Activated naive CD4-positive, alpha-beta T cell treated with anti-CD3 and anti-CD28 coated beads, Interleukin-2, amount 50 U/mL, for 16 hours (primary cell): ENCODE results near the gene IGF1.

Source experiments
- DNase-seq: peaks from one replicate; pipeline ENCODE4 v3.0.0-alpha.2; 2020

Gene IGF1

GRCh38 chr12:102480406-102480805 lies at the start of gene IGF1:
IGF1 (minus strand) TSS chr12:102480563; CDS start chr12:102480381, 182 bp downstream.
- DNase-seq = no peak

DNA sequence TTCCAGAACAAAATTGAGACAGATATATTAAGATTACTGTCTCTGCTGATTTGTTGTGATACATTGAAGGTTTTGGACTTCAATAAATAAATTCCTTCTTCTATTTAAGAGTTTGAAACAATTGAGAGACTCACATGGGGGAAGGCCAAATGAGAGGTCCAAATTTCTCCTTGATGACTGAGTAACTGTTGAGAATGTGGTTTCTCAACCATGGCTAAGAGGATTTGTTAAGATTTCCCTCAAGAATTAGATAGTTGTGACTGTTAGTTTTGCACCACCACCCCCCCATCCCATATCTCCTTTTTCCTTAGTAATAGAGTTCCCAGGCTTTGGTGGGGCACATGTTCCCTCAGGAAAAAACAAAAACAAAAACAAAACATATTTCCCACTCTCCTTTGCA lies 47.7 kb upstream of the IGF1 start:
- DNase-seq = no peak

DNA sequence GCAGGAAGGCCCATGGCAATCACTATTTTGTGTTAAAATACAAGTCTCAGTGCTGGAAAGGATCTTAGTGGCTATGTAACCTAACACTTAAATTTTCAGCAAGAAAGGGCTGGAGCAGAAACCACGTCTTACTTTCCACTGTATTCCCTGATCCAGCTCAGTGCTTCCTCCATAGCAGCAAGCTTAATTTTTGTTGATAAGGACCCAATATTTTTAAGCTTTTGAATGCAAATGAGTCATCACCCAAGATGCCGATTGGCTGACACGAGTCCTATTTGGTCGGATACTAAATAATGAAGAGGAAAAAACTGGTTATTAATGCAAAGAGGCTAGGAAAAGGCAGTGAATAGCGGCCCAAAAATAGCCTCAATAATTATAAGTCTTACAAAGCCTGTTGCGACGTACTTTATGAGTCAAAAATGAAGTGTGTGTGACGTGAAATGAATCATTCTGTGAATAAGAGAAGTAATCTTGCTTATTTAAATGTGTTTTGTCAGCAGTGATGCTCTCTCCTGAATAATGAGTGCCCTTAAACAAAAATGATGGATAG lies 46.9 kb upstream of the IGF1 start:
- DNase-seq = no peak

- no peak for DNase-seq
Observed at GRCh38 chr12:102526656-102527055, 46.3 kb upstream of the IGF1 start.

- no peak for DNase-seq
Observed at GRCh38 chr12:102522768-102523167, 42.4 kb upstream of the IGF1 start.

- DNase-seq = no peak
Observed at GRCh38 chr12:102521662-102522277, 41.4 kb upstream of the IGF1 start.

- no peak for DNase-seq
Observed at GRCh38 chr12:102518871-102519270, 38.5 kb upstream of the IGF1 start.

DNA sequence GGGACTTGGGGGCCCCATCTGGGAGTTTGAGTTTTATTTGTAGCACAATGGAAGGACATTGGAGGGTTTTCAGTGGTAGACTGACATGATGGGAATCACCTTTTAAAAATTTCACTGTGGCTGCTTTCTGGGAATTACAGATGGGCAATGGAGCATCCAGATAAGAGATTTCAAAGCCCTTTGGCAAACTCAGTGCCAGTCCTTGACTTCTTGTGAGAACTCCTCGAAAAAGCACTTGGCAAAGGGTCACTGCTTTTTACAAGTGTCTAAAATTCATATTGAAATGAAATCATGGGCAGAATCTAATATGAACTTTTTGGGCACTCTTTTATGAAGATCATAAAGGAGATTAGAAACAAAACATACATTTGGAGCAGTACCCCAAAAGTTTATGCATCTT lies 34.3 kb upstream of the IGF1 start:
- DNase-seq = no peak

GRCh38 chr12:102513739-102514138 lies 33.4 kb upstream of the IGF1 start:
- no peak for DNase-seq

DNA sequence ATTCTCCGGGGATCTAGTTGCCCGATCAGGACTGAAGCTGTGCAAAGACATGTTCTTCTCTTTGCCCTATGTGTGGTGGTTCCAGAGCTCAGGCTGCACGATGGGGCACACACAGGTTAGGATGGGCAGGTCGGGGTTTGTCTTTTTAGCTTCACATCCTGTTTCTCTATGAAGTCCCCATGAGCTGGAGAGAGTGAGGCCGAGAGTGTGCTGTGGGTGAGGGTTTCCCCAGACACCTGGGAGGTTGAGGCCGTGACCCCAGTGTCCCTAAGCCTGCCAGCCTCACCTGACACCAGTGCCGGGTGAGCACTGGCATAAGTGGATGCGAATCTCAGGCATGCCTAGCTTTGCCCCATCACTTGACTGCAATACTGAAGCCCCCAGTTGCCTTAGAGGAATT lies 32.9 kb upstream of the IGF1 start:
- no peak for DNase-seq

- DNase-seq = no peak
Observed at GRCh38 chr12:102512523-102512922, 32.2 kb upstream of the IGF1 start.

GRCh38 chr12:102511575-102511974 lies 31.2 kb upstream of the IGF1 start:
- DNase-seq = no peak

DNA sequence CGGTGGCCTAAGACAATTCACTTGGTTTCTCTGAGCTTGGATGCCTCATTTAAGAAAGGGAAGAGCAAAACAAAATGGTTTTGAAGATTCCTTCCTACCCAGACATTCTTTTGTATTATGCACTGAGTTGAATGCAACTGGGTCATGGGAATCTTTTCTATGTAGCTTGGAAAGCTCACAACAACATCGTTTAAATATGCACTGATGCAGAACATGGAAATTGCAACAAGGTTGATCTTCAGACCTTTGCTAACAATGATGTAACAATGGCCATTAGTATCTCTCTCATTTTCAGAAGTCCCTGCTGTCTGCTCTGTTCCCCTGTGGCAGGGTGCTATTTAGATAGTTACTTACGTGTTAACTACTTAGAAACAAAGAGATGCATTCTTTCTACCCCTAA lies 30.1 kb upstream of the IGF1 start:
- DNase-seq = no peak

DNA sequence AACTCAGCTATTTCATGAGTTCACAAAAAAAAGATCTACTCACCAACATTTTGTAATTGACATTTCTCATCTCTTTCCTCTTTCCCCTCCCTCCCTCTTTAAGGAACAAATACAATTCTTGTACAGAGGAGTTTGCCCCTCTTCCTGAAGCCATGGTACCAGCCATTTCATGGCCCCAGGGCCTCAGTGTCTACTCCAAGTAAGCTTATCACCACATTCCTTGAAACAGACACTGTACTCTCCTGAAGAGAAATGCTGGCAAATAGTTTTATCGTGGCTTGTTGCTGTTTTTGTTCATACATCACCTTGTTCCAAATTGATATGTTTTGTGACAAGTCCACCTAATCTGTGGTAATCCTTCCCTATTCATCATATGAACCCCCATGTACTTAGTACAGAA lies 29.7 kb upstream of the IGF1 start:
- DNase-seq = no peak

GRCh38 chr12:102509123-102509626 lies 28.8 kb upstream of the IGF1 start:
- DNase-seq = no peak

GRCh38 chr12:102508052-102508451 lies 27.7 kb upstream of the IGF1 start:
- no peak for DNase-seq

GRCh38 chr12:102507301-102507700 lies 26.9 kb upstream of the IGF1 start:
- no peak for DNase-seq

DNA sequence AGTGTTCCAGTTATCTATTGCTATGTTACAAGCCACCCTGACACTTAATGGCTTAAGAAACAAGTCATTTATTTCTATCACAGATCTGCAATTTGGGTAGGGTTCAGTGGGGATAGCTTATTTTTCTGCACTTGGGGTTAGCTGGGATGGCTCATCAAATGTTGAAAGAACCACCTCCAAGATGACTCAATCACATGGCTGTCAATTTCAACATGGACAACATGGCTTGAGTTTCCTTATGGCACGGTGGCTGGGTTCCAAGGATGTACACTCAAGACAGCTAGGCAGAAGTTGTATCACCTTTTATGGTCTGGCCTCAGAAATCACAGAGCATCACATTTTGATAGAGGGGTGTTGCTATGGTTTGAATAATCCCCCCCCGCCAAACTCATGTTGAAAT lies 24.5 kb upstream of the IGF1 start:
- DNase-seq = no peak

- DNase-seq = no peak
Observed at GRCh38 chr12:102504280-102504679, 23.9 kb upstream of the IGF1 start.

DNA sequence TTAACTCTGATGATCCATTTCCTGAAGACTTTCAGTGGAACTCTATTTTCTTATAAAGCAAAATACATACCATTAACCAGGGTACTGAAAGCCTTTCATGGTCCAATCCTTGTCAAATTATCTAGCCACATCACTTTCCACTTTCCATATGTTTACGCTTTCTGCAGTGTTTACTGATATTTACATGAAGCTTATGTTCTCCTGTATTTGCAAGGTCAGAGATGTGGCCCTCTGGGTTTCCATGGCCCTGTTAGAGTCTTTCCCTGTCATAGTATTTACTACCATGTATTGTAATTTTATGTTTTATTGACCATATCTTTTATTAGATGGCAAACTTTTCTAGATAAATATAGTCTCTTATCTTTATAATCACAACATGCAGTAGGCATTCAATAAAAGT lies 23.5 kb upstream of the IGF1 start:
- DNase-seq = no peak

DNA sequence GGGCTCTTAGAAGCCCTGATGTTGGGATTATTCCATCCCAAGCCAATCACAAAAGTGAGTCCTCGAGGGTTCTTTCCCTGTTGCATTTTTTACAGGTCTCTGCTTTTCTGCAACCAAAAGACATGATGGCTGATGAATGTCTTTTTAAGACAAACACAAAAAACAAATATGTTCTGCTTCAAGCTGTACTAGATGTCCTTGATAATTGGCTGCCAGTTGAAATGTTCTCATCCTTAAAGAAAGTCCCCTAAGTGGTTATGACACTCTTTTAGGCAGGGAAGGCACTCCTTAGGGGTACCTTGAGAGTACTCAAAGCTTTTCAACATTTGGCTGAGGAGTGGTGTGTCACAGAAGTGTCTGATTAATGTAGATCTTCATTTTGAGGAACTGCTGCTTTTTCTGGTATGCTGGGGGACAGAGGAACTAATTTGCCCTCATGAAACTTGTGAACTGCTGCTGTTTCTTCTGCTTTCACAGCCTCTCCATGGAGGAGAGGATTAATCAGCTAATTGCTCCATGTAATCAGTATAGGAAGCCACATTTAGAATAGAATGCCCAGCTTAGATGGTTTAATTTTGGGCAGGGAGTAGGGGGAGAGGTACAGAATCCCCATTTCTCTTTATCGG lies 22.8 kb upstream of the IGF1 start:
- DNase-seq = no peak

DNA sequence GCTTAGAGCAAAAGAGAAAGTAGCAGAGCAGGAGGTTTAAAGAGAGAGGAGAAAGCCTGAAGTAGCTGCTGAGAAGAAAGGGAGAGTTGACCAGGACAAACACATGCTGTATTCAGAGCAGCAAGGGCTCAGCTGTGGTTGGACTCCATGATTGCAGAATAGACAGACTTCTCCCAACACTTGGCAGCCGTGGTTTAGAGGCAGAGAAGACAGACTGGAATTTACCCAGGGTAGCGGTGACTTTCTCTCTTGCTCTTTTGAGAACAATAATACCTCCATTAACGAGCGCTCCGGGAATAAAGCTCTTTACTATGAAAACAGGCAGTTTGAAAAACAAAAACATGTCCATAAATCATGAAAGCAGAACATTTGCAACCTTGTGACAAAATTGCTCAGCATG lies 21.4 kb upstream of the IGF1 start:
- no peak for DNase-seq

GRCh38 chr12:102498471-102498870 lies 18.1 kb upstream of the IGF1 start:
- DNase-seq = no peak

- DNase-seq = no peak
Observed at GRCh38 chr12:102497743-102498142, 17.4 kb upstream of the IGF1 start.

- DNase-seq = no peak
Observed at GRCh38 chr12:102496591-102496990, 16.2 kb upstream of the IGF1 start.
